Ovary (tissue), 3 donors: Measurements from ENCODE around the gene ALOXE3.

ENCODE experiments used
- CTCF ChIP-seq, 3 donors: fragments of 450-650 bp in 2 of 3; fragments of 200-600 bp in 1 of 3; IDR thresholded peaks; one replicate each; pipeline versions ENCODE4 v1.5.1 to v1.8.0; 2016 to 2022; ENCODE audit warnings: antibody characterized with exemption in 3 of 3, mild to moderate bottlenecking in 1 of 3
- EP300 ChIP-seq: sonication (generic); formaldehyde crosslinking; IDR thresholded peaks from one replicate; pipeline ENCODE4 v1.6.1; 2017; ENCODE audit warnings: antibody characterized with exemption
- POLR2A ChIP-seq: fragments of 450-650 bp; IDR thresholded peaks from one replicate; pipeline ENCODE4 v1.6.1; 2017; ENCODE audit warnings: antibody characterized with exemption, mild to moderate bottlenecking, moderate library complexity
- donor health status: DM: no; HTN: no; CAD: no.

DNA sequence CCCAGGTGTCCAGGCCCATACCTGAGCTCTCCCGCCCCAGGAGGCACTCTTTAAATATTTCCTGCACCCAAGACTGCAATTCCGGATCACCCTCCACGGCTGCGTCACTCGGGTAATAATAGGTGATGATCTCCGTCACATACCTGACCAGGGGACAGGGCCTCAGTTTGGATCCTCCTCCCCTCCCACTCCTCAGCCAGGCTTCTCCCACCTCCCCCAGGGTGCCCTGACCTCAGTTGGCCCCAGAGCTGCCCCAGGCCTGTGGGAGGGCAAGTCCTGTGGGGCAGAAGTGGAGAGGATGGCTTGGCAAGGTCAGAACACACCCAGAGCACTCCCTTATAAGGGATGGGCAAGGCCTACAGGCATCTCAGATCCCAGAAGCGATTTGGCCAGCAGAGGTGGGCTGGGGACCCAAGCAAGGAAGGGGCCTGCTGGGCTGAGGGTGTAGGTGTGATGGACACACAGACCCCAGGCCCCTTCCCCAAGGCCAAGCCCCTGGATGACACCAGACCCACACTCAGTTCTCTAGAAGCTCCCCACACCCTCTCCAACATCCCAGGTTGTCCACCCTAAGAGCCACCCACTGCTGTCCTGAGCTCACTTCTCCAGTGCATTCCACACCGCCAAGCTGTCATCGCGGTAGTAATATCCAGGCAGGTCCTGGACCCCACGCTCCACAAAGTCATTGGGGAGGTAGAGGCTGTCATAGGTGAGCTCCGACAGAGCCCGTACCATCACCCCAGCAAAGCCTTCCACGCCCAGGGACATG lies 42.6 kb downstream of the ALOXE3 start:
- TF ChIP-seq CTCF (IDR thresholded peaks at IDR 0.05): no peak
- TF ChIP-seq POLR2A: no peak
- no peak for TF ChIP-seq EP300
